GM10266 (cell line): ENCODE data around the gene ZNF444.

Source experiments
- DNase-seq: peaks from one replicate; pipeline ENCODE4 v3.0.0; 2012; ENCODE audit errors: extremely low spot score
- TF ChIP-seq, protein P1 (sequence below): IDR thresholded peaks from 2 replicates; pipeline ENCODE4 v1.5.1; 2012; ENCODE audit warnings: mild to moderate bottlenecking, low read depth; ENCODE audit not compliant: control insufficient read depth, insufficient read depth; ENCODE audit errors: missing control alignments

ZNF444 gene

GRCh38 chr19:56137405-56137804, 3.7 kb upstream of the ZNF444 start:
- no peak for DNase-seq
- TF ChIP-seq, protein P1, sequence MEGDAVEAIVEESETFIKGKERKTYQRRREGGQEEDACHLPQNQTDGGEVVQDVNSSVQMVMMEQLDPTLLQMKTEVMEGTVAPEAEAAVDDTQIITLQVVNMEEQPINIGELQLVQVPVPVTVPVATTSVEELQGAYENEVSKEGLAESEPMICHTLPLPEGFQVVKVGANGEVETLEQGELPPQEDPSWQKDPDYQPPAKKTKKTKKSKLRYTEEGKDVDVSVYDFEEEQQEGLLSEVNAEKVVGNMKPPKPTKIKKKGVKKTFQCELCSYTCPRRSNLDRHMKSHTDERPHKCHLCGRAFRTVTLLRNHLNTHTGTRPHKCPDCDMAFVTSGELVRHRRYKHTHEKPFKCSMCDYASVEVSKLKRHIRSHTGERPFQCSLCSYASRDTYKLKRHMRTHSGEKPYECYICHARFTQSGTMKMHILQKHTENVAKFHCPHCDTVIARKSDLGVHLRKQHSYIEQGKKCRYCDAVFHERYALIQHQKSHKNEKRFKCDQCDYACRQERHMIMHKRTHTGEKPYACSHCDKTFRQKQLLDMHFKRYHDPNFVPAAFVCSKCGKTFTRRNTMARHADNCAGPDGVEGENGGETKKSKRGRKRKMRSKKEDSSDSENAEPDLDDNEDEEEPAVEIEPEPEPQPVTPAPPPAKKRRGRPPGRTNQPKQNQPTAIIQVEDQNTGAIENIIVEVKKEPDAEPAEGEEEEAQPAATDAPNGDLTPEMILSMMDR = no peak

DNA sequence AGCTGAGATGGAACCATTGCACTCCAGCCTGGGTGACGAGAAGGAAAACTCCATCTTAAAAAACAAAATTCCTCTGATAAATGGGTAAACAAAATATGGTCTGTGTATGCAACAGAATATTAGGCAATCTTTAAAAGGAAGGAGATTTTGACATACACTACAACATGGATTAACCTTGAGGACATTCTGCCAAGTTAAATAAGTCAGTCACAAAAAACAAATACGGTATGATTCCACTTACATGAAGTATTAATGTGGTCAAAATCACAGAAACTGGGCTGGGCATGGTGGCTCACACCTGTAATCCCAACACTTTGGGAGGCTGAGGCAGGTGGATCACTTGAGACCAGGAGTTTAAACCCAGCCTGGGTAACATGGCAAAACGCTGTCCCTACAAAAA, 3.0 kb upstream of the ZNF444 start:
- TF ChIP-seq, protein P1 = no peak
- DNase-seq = no peak

- TF ChIP-seq, protein P1 = no peak
- DNase-seq = no peak
Measured at GRCh38 chr19:56139847-56140582, 1.1 kb upstream of the ZNF444 start.

GRCh38 chr19:56141417-56141993, 418 bp downstream of the ZNF444 start:
- TF ChIP-seq, protein P1 = no peak
- no peak for DNase-seq

DNA sequence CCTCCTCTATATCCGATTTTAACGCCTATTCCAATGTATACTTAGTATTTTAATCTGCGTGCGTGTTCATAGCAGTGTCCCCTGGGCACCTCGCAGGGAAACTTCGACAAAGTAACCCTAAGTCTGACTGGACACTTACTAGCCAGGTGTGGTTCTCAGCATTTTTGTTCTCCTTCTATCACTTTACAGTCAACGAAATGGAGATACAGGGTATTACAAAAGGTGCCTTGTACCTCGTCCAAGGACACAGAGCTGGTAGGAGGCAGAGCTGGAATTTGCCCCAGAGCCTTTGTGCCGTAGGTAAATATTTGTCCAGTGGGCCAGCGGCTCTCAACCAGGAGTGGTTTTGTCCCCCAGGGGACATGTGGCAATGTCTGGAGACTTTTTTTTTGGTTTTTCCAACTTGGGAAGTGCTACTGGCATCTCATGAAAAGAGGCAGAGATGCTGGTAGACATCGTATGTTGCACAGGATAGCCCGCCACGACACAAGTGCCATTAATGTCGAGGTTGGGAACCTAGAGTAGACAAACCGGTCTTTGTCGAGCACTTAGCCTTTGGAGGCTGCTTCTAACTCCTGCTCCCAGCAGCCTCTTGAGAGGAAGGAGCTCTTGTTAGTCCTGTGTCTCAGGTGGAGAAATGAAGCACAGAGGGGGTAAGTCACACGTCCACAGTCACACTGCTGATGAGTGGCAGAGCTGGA, 1.1 kb downstream of the ZNF444 start:
- TF ChIP-seq, protein P1 = no peak
- DNase-seq = no peak

- no peak for DNase-seq
- TF ChIP-seq, protein P1 = no peak
Measured at GRCh38 chr19:56142897-56143434, 1.9 kb downstream of the ZNF444 start.
